Panc1 (cell line): ENCODE measurements around the gene SIGMAR1. TPM values are rescaled to one million over a fixed set of nuclear protein-coding genes. Genes with fewer than 3 reads are reported as not detected.

Experiments
- ATAC-seq: fragments of 200-7000 bp; cut with Tn5 transposase; 2 replicates; pipeline ENCODE4 v1.9.1; 2020; ENCODE audit warnings: mild to moderate bottlenecking, moderate library complexity
- BruUV-seq: library from RNA; stranded (reverse); fragments of 400-500 nt; replicated peaks from 2 replicates; lab custom pipeline; 2021; lab: Mats Ljungman, UMichigan
- CTCF ChIA-PET: fragments of 300-600 bp; sonication (Branson Sonifier 250); formaldehyde crosslinking; loops from one replicate; lab custom pipeline; 2022; ENCODE audit warnings: antibody characterized with exemption; lab: Charles Lee
- POLR2A ChIA-PET: fragments of 300-600 bp; sonication (Branson Sonifier 250); formaldehyde crosslinking; loops from one replicate; lab custom pipeline; 2022; ENCODE audit warnings: antibody characterized with exemption; lab: Charles Lee
- DNase-seq: peaks from one replicate; pipeline ENCODE4 v3.0.0-alpha.2; 2010; ENCODE audit warnings: low read depth, low spot score
- H3K27ac ChIP-seq: 2 replicates; pipeline ENCODE4 v1.5.1; 2011; ENCODE audit warnings: mild to moderate bottlenecking, low read length, inconsistent platforms
- H3K27me3 ChIP-seq: fragments of 200-500 bp; sonication (Bioruptor generic); 2 replicates; pipeline ENCODE4 v1.6.0; 2014; ENCODE audit warnings: low read length, inconsistent platforms; ENCODE audit not compliant: control insufficient read depth, insufficient read depth
- H3K36me3 ChIP-seq: fragments of 200-500 bp; sonication (Bioruptor generic); 2 replicates; pipeline ENCODE4 v1.5.1; 2014; ENCODE audit warnings: inconsistent platforms, mild to moderate bottlenecking, low read length, moderate library complexity; ENCODE audit not compliant: control insufficient read depth, insufficient read depth
- H3K4me1 ChIP-seq: 2 replicates; pipeline ENCODE4 v1.5.1; 2011; ENCODE audit warnings: inconsistent platforms, mild to moderate bottlenecking, low read length, moderate library complexity; ENCODE audit not compliant: control insufficient read depth, insufficient read depth
- H3K4me3 ChIP-seq, 2 experiments: 2 replicates each; pipeline ENCODE4 v1.5.1; 2011 to 2012; ENCODE audit warnings: low read depth in 2 of 2, low read length in 2 of 2, mild to moderate bottlenecking in 2 of 2, inconsistent platforms in 1 of 2, moderate library complexity in 1 of 2
- H3K9me3 ChIP-seq: fragments of 200-500 bp; sonication (Bioruptor generic); 2 replicates; pipeline ENCODE4 v1.5.1; 2014; ENCODE audit warnings: low read depth, mild to moderate bottlenecking, inconsistent platforms, low read length, moderate library complexity; ENCODE audit not compliant: control insufficient read depth, insufficient read depth
- CTCF ChIP-seq: fragments of 450-650 bp; IDR thresholded peaks from 2 replicates; pipeline ENCODE4 v1.5.1; 2017; ENCODE audit warnings: mild to moderate bottlenecking
- POLR2AphosphoS5 ChIP-seq: IDR thresholded peaks from 2 replicates; pipeline ENCODE4 v1.6.1; 2012; ENCODE audit warnings: mild to moderate bottlenecking, low read depth, low read length, moderate library complexity
- REST ChIP-seq, 2 experiments: IDR thresholded peaks; 2 replicates each; pipeline ENCODE4 v1.6.1; 2011 to 2012; ENCODE audit warnings: low read depth in 2 of 2, control low read depth in 1 of 2, low read length in 1 of 2, mild to moderate bottlenecking in 1 of 2, moderate library complexity in 1 of 2; ENCODE audit not compliant: insufficient read depth in 1 of 2
- SIN3A ChIP-seq: IDR thresholded peaks from 2 replicates; pipeline ENCODE4 v1.6.1; 2012; ENCODE audit warnings: low read depth, mild to moderate bottlenecking, low read length, moderate library complexity, borderline replicate concordance; ENCODE audit not compliant: insufficient read depth
- TCF7L2 ChIP-seq: IDR thresholded peaks from 2 replicates; pipeline ENCODE4 v1.6.1; 2011; ENCODE audit warnings: mild to moderate bottlenecking, low read depth, low read length, inconsistent platforms
- in situ Hi-C: cut with HindIII; loops from 2 replicates; pipeline ENCODE4 v1.10.0; 2016; ENCODE audit warnings: low sequenced_read_pairs, low pct_unique_long_range_greater_than_20kb
- intact Hi-C: fragments of 100-400 bp; cut with micrococcal nuclease; formaldehyde crosslinking; loops from one replicate; pipeline ENCODE4 v1.10.0; 2022; ENCODE audit not compliant: unreplicated experiment
- total RNA-seq: library from RNA; stranded (reverse); gene quantifications from one replicate; pipeline ENCODE4 v1.2.1, GENCODE V29; 2021; ENCODE audit not compliant: unreplicated experiment

Gene SIGMAR1
- total RNA-seq, 1 experiment from 2014 or later: 131 TPM

- ChIA-PET CTCF (interaction anchor here (1.0 kb wide), 1 partner anchor 15 kb away, joined by 3 read pairs; no protein-coding TSS in a partner anchor), POLR2A (interaction anchor here (0.6 kb wide), 1 partner anchor 28 kb away, joined by 3 read pairs; no protein-coding TSS in a partner anchor)
- ATAC-seq: no peak
- intact Hi-C loops (no loop called here), in situ Hi-C loops (no loop called here)
- Histone ChIP-seq H3K36me3 (no peaks in the 10 kb centered on the region), H3K9me3 (no peaks in the 10 kb centered on the region), H3K27me3 (no peaks in the 10 kb centered on the region), H3K4me1 (peaks cover 5% of the 10 kb centered on the region), H3K4me3 (no peak overlapping the region), H3K27ac (no peak overlapping the region)
- TF ChIP-seq CTCF: no peak
- TF ChIP-seq SIN3A: no peak
- no peak for TF ChIP-seq POLR2AphosphoS5
- no peak for TF ChIP-seq TCF7L2
- no peak for TF ChIP-seq REST (IDR thresholded peaks at IDR 0.05; ENCODE audit: insufficient read depth in 1 of 2, low read depth in 2 of 2, low read length in 1 of 2)
- no TSS peak for BruUV-seq
- DNase-seq: no peak
These were observed 31.4 kb downstream of the SIGMAR1 start for GRCh38 chr9:34606190-34606589.

GRCh38 chr9:34603610-34604231 lies 33.9 kb downstream of the SIGMAR1 start:
- no peak overlapping the region for H3K4me3 ChIP-seq
- TF ChIP-seq POLR2AphosphoS5 (no peak), CTCF (peak; percentile 92), TCF7L2 (no peak)
- H3K27ac ChIP-seq: no peak overlapping the region
- H3K27me3 ChIP-seq: no peaks in the 10 kb centered on the region
- in situ Hi-C loops (no loop called here), intact Hi-C loops (no loop called here)
- no TSS peak for BruUV-seq
- no peaks in the 10 kb centered on the region for H3K36me3 ChIP-seq
- CTCF ChIA-PET: interaction anchor here (0.6 to 2.2 kb wide), 16 partner anchors 9 to 420 kb away, joined by 3 to 12 read pairs (median 5); no protein-coding TSS in a partner anchor
- H3K9me3 ChIP-seq: no peaks in the 10 kb centered on the region
- H3K4me1 ChIP-seq: no peaks in the 10 kb centered on the region
- POLR2A ChIA-PET: interaction anchor here (0.7 kb wide), 1 partner anchor 97 kb away, joined by 4 read pairs; no protein-coding TSS in a partner anchor
- ATAC-seq (peak; percentile 92), DNase-seq (peak; percentile 48)
